Uterus (tissue), 2 donors: ENCODE results near the gene MSH6.

Source experiments
- POLR2A ChIP-seq, 2 donors: fragments of 450-650 bp; IDR thresholded peaks; one replicate each; pipeline ENCODE4 v1.6.1; 2016; ENCODE audit warnings: antibody characterized with exemption in 2 of 2, mild to moderate bottlenecking in 1 of 2, moderate library complexity in 1 of 2
- TF ChIP-seq, protein P1 (sequence below), 4 experiments: fragments of 200-600 bp in 2 of 4; fragments of 450-650 bp in 2 of 4; sonication (generic) in 2 of 4; IDR thresholded peaks; one replicate each; pipeline ENCODE4 v1.5.1; 2016 to 2019; ENCODE audit warnings: antibody characterized with exemption in 4 of 4, mild to moderate bottlenecking in 2 of 4, moderate library complexity in 1 of 4

DNA sequence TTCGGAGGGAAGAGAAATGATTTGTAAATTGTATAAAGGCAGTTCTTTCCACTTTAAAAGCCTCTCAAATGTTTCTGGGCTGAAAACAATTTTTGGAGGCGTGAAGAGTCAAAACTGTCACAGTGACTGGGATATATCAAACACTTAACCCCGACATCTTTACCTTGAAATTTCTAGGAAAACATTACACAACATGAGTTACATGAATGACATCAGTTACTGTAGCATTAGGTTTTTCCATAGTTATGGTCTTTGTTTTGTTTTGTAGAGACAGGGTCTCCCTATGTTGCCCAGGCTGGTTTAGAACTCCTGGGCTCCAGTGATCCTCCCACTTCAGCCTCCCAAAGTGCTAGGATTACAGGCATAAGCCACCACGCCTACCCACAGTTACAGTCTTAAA, 25.7 kb downstream of the MSH6 start:
- TF ChIP-seq, protein P1, sequence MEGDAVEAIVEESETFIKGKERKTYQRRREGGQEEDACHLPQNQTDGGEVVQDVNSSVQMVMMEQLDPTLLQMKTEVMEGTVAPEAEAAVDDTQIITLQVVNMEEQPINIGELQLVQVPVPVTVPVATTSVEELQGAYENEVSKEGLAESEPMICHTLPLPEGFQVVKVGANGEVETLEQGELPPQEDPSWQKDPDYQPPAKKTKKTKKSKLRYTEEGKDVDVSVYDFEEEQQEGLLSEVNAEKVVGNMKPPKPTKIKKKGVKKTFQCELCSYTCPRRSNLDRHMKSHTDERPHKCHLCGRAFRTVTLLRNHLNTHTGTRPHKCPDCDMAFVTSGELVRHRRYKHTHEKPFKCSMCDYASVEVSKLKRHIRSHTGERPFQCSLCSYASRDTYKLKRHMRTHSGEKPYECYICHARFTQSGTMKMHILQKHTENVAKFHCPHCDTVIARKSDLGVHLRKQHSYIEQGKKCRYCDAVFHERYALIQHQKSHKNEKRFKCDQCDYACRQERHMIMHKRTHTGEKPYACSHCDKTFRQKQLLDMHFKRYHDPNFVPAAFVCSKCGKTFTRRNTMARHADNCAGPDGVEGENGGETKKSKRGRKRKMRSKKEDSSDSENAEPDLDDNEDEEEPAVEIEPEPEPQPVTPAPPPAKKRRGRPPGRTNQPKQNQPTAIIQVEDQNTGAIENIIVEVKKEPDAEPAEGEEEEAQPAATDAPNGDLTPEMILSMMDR (IDR thresholded peaks at IDR 0.05): no peak
- no peak for TF ChIP-seq POLR2A (IDR thresholded peaks at IDR 0.05)
